Caco-2 (cell line): ENCODE results near the gene DNM2. TPM values are rescaled to one million over a fixed set of nuclear protein-coding genes. Genes with fewer than 3 reads are reported as not detected.

Experiments
- BruUV-seq: library from RNA; stranded (reverse); fragments of 400-500 nt; replicated peaks from 2 replicates; lab custom pipeline; 2021; lab: Mats Ljungman, UMichigan
- CTCF ChIA-PET: fragments of 300-600 bp; sonication (Branson Sonifier 250); formaldehyde crosslinking; loops from one replicate; lab custom pipeline; 2022; ENCODE audit warnings: antibody characterized with exemption; lab: Charles Lee
- POLR2A ChIA-PET: fragments of 300-600 bp; sonication (Branson Sonifier 250); formaldehyde crosslinking; loops from one replicate; lab custom pipeline; 2022; ENCODE audit warnings: antibody characterized with exemption; lab: Charles Lee
- DNase-seq, 2 experiments: peaks; one replicate each; pipeline versions ENCODE4 v3.0.0 to v3.0.0-alpha.2; 2020 to 2022
- H3K27me3 ChIP-seq: replicated peaks from 2 replicates; pipeline ENCODE4 v1.6.0; 2011; ENCODE audit warnings: low read length; ENCODE audit not compliant: control insufficient read depth, insufficient read depth
- H3K36me3 ChIP-seq: 2 replicates; pipeline ENCODE4 v1.5.1; 2011; ENCODE audit warnings: low read length; ENCODE audit not compliant: control insufficient read depth, insufficient read depth
- H3K4me1 ChIP-seq: fragments of 250-450 bp; sonication (Bioruptor Pico); 2 replicates; pipeline ENCODE4 v1.5.1; 2020; ENCODE audit warnings: mild to moderate bottlenecking
- H3K4me3 ChIP-seq: 2 replicates; pipeline ENCODE4 v1.5.1; 2011; ENCODE audit warnings: low read depth, mild to moderate bottlenecking, control low read depth, low read length
- H3K9me3 ChIP-seq: fragments of 250-450 bp; sonication (Bioruptor Pico); 2 replicates; pipeline ENCODE4 v1.5.1; 2020; ENCODE audit warnings: mild to moderate bottlenecking, moderate library complexity
- H3K27ac Mint-ChIP-seq: one replicate; pipeline ENCODE4 v1.8.0; 2022; ENCODE audit warnings: mixed read lengths; ENCODE audit not compliant: unreplicated experiment
- H3K27me3 Mint-ChIP-seq: one replicate; pipeline ENCODE4 v1.8.0; 2022; ENCODE audit warnings: mixed read lengths; ENCODE audit not compliant: insufficient read depth, unreplicated experiment
- H3K36me3 Mint-ChIP-seq: one replicate; pipeline ENCODE4 v1.8.0; 2022; ENCODE audit warnings: mild to moderate bottlenecking, mixed read lengths; ENCODE audit not compliant: insufficient read depth, unreplicated experiment
- H3K4me1 Mint-ChIP-seq: one replicate; pipeline ENCODE4 v1.8.0; 2022; ENCODE audit warnings: low read depth, mixed read lengths; ENCODE audit not compliant: unreplicated experiment
- H3K4me3 Mint-ChIP-seq: one replicate; pipeline ENCODE4 v1.8.0; 2022; ENCODE audit warnings: mild to moderate bottlenecking, moderate library complexity, mixed read lengths; ENCODE audit not compliant: unreplicated experiment
- H3K9me3 Mint-ChIP-seq: one replicate; pipeline ENCODE4 v1.8.0; 2022; ENCODE audit warnings: mixed read lengths; ENCODE audit not compliant: unreplicated experiment
- CTCF ChIP-seq, 2 experiments: fragments of 200-600 bp in 1 of 2; IDR thresholded peaks; 1 replicate in 1 of 2; 2 replicates in 1 of 2; pipeline versions ENCODE4 v1.5.1 to v1.8.0; 2011 to 2022; ENCODE audit warnings: antibody characterized with exemption in 1 of 2, control low read depth in 1 of 2, inconsistent platforms in 1 of 2, low read depth in 1 of 2, low read length in 1 of 2, mild to moderate bottlenecking in 1 of 2, moderate library complexity in 1 of 2; ENCODE audit not compliant: insufficient read depth in 1 of 2, severe bottlenecking in 1 of 2, unreplicated experiment in 1 of 2
- intact Hi-C: fragments of 100-400 bp; cut with micrococcal nuclease; formaldehyde crosslinking; loops from one replicate; pipeline ENCODE4 v1.10.0; 2022; ENCODE audit not compliant: unreplicated experiment
- total RNA-seq: library from RNA; stranded (reverse); gene quantifications from 2 replicates; pipeline ENCODE4 v1.2.3, GENCODE V29; 2022

DNM2 gene
- total RNA-seq, 1 experiment from 2014 or later = 137 TPM

GRCh38 chr19:10826231-10826630, 108.4 kb downstream of the DNM2 start:
- no peaks in the 10 kb centered on the region for H3K4me1 Mint-ChIP-seq
- H3K27me3 Mint-ChIP-seq = no peaks in the 10 kb centered on the region
- no peaks in the 10 kb centered on the region for H3K27me3 ChIP-seq
- H3K27ac Mint-ChIP-seq = no peak overlapping the region
- H3K9me3 ChIP-seq = no peaks in the 10 kb centered on the region
- peaks cover 2% of the 10 kb centered on the region for H3K36me3 ChIP-seq
- no peak for TF ChIP-seq CTCF (IDR thresholded peaks at IDR 0.05; ENCODE audit: insufficient read depth in 1 of 2, low read depth in 1 of 2, low read length in 1 of 2, severe bottlenecking in 1 of 2, unreplicated experiment in 1 of 2)
- BruUV-seq = no TSS peak
- ChIA-PET POLR2A (interaction anchor here (0.7 kb wide), 1 partner anchor 10 kb away, joined by 8 read pairs; the partner anchor contains the start of gene TMED1), CTCF (no interaction called here)
- H3K9me3 Mint-ChIP-seq = no peaks in the 10 kb centered on the region
- no peak overlapping the region for H3K4me3 Mint-ChIP-seq
- no peaks in the 10 kb centered on the region for H3K4me1 ChIP-seq
- H3K4me3 ChIP-seq = no peak overlapping the region
- intact Hi-C loops = no loop called here
- peaks cover 58% of the 10 kb centered on the region for H3K36me3 Mint-ChIP-seq
- no peak for DNase-seq

GRCh38 chr19:10826846-10827245, 109.0 kb downstream of the DNM2 start:
- peaks cover 2% of the 10 kb centered on the region for H3K36me3 ChIP-seq
- no peaks in the 10 kb centered on the region for H3K4me1 ChIP-seq
- no peak overlapping the region for H3K4me3 ChIP-seq
- H3K27me3 Mint-ChIP-seq = no peaks in the 10 kb centered on the region
- no peaks in the 10 kb centered on the region for H3K27me3 ChIP-seq
- ChIA-PET CTCF (no interaction called here), POLR2A (interaction anchor here (0.7 kb wide), 1 partner anchor 371 kb away, joined by 4 read pairs; no protein-coding TSS in a partner anchor)
- H3K27ac Mint-ChIP-seq = no peak overlapping the region
- no peak overlapping the region for H3K4me3 Mint-ChIP-seq
- no peaks in the 10 kb centered on the region for H3K9me3 ChIP-seq
- BruUV-seq = no TSS peak
- intact Hi-C loops = no loop called here
- H3K9me3 Mint-ChIP-seq = no peaks in the 10 kb centered on the region
- H3K36me3 Mint-ChIP-seq = peaks cover 62% of the 10 kb centered on the region
- no peaks in the 10 kb centered on the region for H3K4me1 Mint-ChIP-seq
- TF ChIP-seq CTCF (IDR thresholded peaks at IDR 0.05; ENCODE audit: insufficient read depth in 1 of 2, low read depth in 1 of 2, low read length in 1 of 2, severe bottlenecking in 1 of 2, unreplicated experiment in 1 of 2) = no peak
- no peak for DNase-seq

GRCh38 chr19:10828981-10829821, 111.3 kb downstream of the DNM2 start:
- Mint-ChIP-seq H3K27me3 (no peaks in the 10 kb centered on the region), H3K4me3 (no peak overlapping the region), H3K4me1 (no peaks in the 10 kb centered on the region), H3K27ac (peak overlapping the region; percentile 45), H3K9me3 (no peaks in the 10 kb centered on the region), H3K36me3 (peaks cover 73% of the 10 kb centered on the region)
- Histone ChIP-seq H3K27me3 (no peaks in the 10 kb centered on the region), H3K9me3 (no peaks in the 10 kb centered on the region), H3K4me1 (no peaks in the 10 kb centered on the region), H3K4me3 (no peak overlapping the region), H3K36me3 (no peaks in the 10 kb centered on the region; the same call in 1 of the 2 replicates)
- peak in 1 of 2 experiments; percentile 10 for TF ChIP-seq CTCF (IDR thresholded peaks at IDR 0.05; ENCODE audit: insufficient read depth in 1 of 2, low read depth in 1 of 2, low read length in 1 of 2, severe bottlenecking in 1 of 2, unreplicated experiment in 1 of 2)
- DNase-seq = peak in 1 of 2 experiments; percentile 27
- POLR2A ChIA-PET = interaction anchor here (0.6 kb wide), 2 partner anchors 97 to 104 kb away, joined by 3 to 6 read pairs; no protein-coding TSS in a partner anchor
- CTCF ChIA-PET = interaction anchor here (0.6 to 1.0 kb wide), 2 partner anchors 35 to 209 kb away, joined by 3 read pairs; no protein-coding TSS in a partner anchor
- BruUV-seq = no TSS peak
- intact Hi-C loops = no loop called here
